ENCODE measurements around the gene SPRYD3. TPM values are rescaled to one million over a fixed set of nuclear protein-coding genes. Genes with fewer than 3 reads are reported as not detected.
A peak's percentile ranks its signal among the peaks of the same experiment; 100 is the strongest.

Gene SPRYD3
- total and polyA plus RNA-seq, 2 of the 4 experiments (the other 2 are of a cell fraction): 25.6 to 27.8 TPM

DNA sequence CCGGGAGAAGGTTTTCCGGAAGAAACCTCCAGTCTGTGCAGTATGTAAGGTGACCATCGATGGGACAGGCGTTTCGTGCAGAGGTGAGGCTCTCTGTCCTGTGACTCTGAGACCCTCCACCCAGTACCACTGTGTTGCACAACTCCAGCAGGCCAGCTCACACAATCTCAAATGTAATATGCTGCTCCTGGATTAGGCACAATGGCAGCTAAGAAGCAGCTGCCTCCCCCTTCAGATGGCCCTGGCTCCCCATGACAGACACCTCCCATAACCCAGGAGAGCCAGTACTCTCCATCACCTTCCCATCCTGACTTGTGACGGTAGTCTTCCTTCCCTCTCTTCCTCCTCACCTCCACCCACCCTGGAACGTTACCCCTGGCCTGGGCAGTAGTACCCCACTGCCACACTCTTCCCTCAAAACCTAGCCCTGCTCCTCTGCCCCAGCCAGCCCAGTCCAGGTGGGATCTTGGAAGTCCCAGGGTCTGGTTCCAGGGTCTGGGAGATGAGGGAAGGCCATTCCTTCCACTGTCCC lies 27.2 kb downstream of the SPRYD3 start:
- Histone ChIP-seq H3K27ac (ENCODE audit: insufficient read depth, low read length) (peak overlapping the region; percentile 99), H2AFZ (replicated peaks; ENCODE audit: low read length, poor library complexity) (no peak overlapping the region), H3K14ac (replicated peaks; ENCODE audit: low read depth, low read length) (peak overlapping the region; percentile 54), H4K20me1 (ENCODE audit: insufficient read depth, low read length) (peaks cover 22% of the 10 kb centered on the region), H2AK5ac (ENCODE audit: low read depth, low read length) (peak overlapping the region; percentile 100), H2BK20ac (ENCODE audit: low read depth, low read length) (peak overlapping the region; percentile 84), H3K27me3 (ENCODE audit: control insufficient read depth, insufficient read depth, low read length) (no peaks in the 10 kb centered on the region), H3K23ac (ENCODE audit: low read depth, low read length) (peak overlapping the region; percentile 30), H2AK9ac (replicated peaks; ENCODE audit: low read depth, low read length, poor library complexity) (peak overlapping the region; percentile 84), H3K36me3 (ENCODE audit: control insufficient read depth, insufficient read depth, low read length) (peaks cover 34% of the 10 kb centered on the region), H3K18ac (ENCODE audit: low read depth, low read length) (peak overlapping the region; percentile 43), H4K5ac (ENCODE audit: low read depth, low read length) (peak overlapping the region; percentile 46), H4K8ac (ENCODE audit: low read depth in 2 of 2, low read length in 2 of 2) (peak overlapping the region in 1 of 2 experiments; percentile 67; a peak in 3 of 4 replicates), H2BK120ac (ENCODE audit: low read depth, low read length) (peak overlapping the region; percentile 86), H3K4me1 (ENCODE audit: control insufficient read depth, insufficient read depth, low read length) (peaks cover 48% of the 10 kb centered on the region), H3K56ac (ENCODE audit: extremely low read depth, insufficient read depth, low read length) (peak overlapping the region; percentile 52; the same call in 1 of the 2 replicates), H3K79me1 (ENCODE audit: low read depth in 1 of 2, low read length in 2 of 2) (peaks cover 5 to 58% of the 10 kb centered on the region in 2 experiments; a peak in 3 of 4 replicates), H2BK15ac (ENCODE audit: low read depth, low read length) (peak overlapping the region; percentile 90; the same call in 2 of the 3 replicates), H3K4ac (ENCODE audit: low read depth, low read length) (peak overlapping the region; percentile 68), H3K9ac (ENCODE audit: low read depth, low read length) (peak overlapping the region; percentile 49), H2BK5ac (ENCODE audit: low read depth, low read length, poor library complexity, severe bottlenecking) (peak overlapping the region; percentile 99), H3K9me1 (ENCODE audit: insufficient read depth, low read length) (peaks cover 25% of the 10 kb centered on the region), H3K4me3 (ENCODE audit: insufficient read depth, low read depth, low read length) (no peak overlapping the region; the same call in 1 of the 2 replicates), H3K9me3 (ENCODE audit: control insufficient read depth, insufficient read depth, low read length) (no peaks in the 10 kb centered on the region), H4K91ac (ENCODE audit: insufficient read depth, low read depth, low read length) (peak overlapping the region; percentile 69), H3K4me2 (ENCODE audit: low read depth, low read length) (peak overlapping the region; percentile 67)
- WGBS, 2 experiments (ENCODE audit: extremely low coverage in 2 of 2, insufficient read length in 1 of 2): 96% methylated on average over 4 of the region's 7 CpGs; no CpG with 5 or more reads in 1 of the 2 experiments
- POLR2A ChIA-PET (ENCODE audit: unreplicated experiment): interaction anchor here (0.5 to 1.8 kb wide), 4 partner anchors 10 to 57 kb away, joined by 3 to 8 read pairs (median 4); partner anchors contain the start of gene SPRYD3
- no TSS peak for BruUV-seq (replicated peaks)
- ATAC-seq (ENCODE audit: low read depth) (no peak), DNase-seq (no peak)
- intact Hi-C loops (cut with micrococcal nuclease): loop anchor here (5.0 kb wide), 1 partner anchor 245 kb away; the partner anchor contains the start of genes MYG1 and PFDN5
- TF ChIP-seq BHLHE40 (IDR thresholded peaks at IDR 0.05; ENCODE audit: low read depth, low read length) (no peak), MAZ (IDR thresholded peaks at IDR 0.05; ENCODE audit: borderline replicate concordance, low read depth, low read length) (no peak), CEBPB (IDR thresholded peaks at IDR 0.05; ENCODE audit: low read depth, low read length) (peak; percentile 61), NFE2L2 (IDR thresholded peaks at IDR 0.05; ENCODE audit: low read depth, low read length) (no peak), MXI1 (IDR thresholded peaks at IDR 0.05; ENCODE audit: borderline replicate concordance, low read depth, low read length) (no peak), SMC3 (IDR thresholded peaks at IDR 0.05; ENCODE audit: low read depth, low read length) (no peak)
- dilution Hi-C loops (cut with HindIII; ENCODE audit: low sequenced_read_pairs, unreplicated experiment): no loop called here
- in situ Hi-C loops (cut with MboI; ENCODE audit: low sequenced_read_pairs): no loop called here
- CTCF ChIA-PET: interaction anchor here (1.0 kb wide), 1 partner anchor 14 kb away, joined by 4 read pairs; no protein-coding TSS in a partner anchor

Data from IMR-90 (cell line).